ENCODE data around the gene TMPRSS13.

TMPRSS13 gene

GRCh38 chr11:117902001-117902845 is 27.0 kb downstream of the TMPRSS13 start:
- no peak overlapping the region for H3K4me3 ChIP-seq (ENCODE audit: low read depth, low read length)
- no peak for TF ChIP-seq CTCF (IDR thresholded peaks at IDR 0.05; ENCODE audit: low read depth, low read length, missing control alignments)
- no peak for DNase-seq (ENCODE audit: low read depth)

GRCh38 chr11:117901601-117902000 is 27.6 kb downstream of the TMPRSS13 start:
- no peak for DNase-seq (ENCODE audit: low read depth)
- no peak for TF ChIP-seq CTCF (IDR thresholded peaks at IDR 0.05; ENCODE audit: low read depth, low read length, missing control alignments)
- H3K4me3 ChIP-seq (ENCODE audit: low read depth, low read length): no peak overlapping the region

GRCh38 chr11:117900720-117901440 is 28.3 kb downstream of the TMPRSS13 start:
- no peak for DNase-seq (ENCODE audit: low read depth)
- no peak for TF ChIP-seq CTCF (IDR thresholded peaks at IDR 0.05; ENCODE audit: low read depth, low read length, missing control alignments)
- H3K4me3 ChIP-seq (ENCODE audit: low read depth, low read length): no peak overlapping the region

- no peak overlapping the region for H3K4me3 ChIP-seq (ENCODE audit: low read depth, low read length)
- TF ChIP-seq CTCF (IDR thresholded peaks at IDR 0.05; ENCODE audit: low read depth, low read length, missing control alignments): no peak
- DNase-seq (ENCODE audit: low read depth): no peak
These were observed 29.0 kb downstream of the TMPRSS13 start for GRCh38 chr11:117900121-117900648.

GRCh38 chr11:117898059-117898458 is 31.1 kb downstream of the TMPRSS13 start:
- no peak for TF ChIP-seq CTCF (IDR thresholded peaks at IDR 0.05; ENCODE audit: low read depth, low read length, missing control alignments)
- H3K4me3 ChIP-seq (ENCODE audit: low read depth, low read length): no peak overlapping the region
- no peak for DNase-seq (ENCODE audit: low read depth)

- no peak for DNase-seq (ENCODE audit: low read depth)
- TF ChIP-seq CTCF (IDR thresholded peaks at IDR 0.05; ENCODE audit: low read depth, low read length, missing control alignments): no peak
- H3K4me3 ChIP-seq (ENCODE audit: low read depth, low read length): no peak overlapping the region
These were observed 36.6 kb downstream of the TMPRSS13 start for GRCh38 chr11:117892651-117893050.

Data from GM12864 (cell line).